ENCODE data around the gene ATAD5.
A peak's percentile ranks its signal among the peaks of the same experiment; 100 is the strongest.

Gene ATAD5

GRCh38 chr17:30840771-30841170 is 9.0 kb downstream of the ATAD5 start:
- no peak overlapping the region; the same call in 1 of the 2 replicates for H3K4me3 ChIP-seq (replicated peaks; ENCODE audit: insufficient read depth, low read length)
- H3K27me3 ChIP-seq (ENCODE audit: insufficient read depth, poor library complexity, severe bottlenecking), result no peaks in the 10 kb centered on the region
- no peak for TF ChIP-seq POLR2AphosphoS5 (IDR thresholded peaks at IDR 0.05; ENCODE audit: low read depth)
- TF ChIP-seq CTCF (IDR thresholded peaks at IDR 0.05; ENCODE audit: insufficient read depth, low read length), result no peak
- TF ChIP-seq REST (IDR thresholded peaks at IDR 0.05; ENCODE audit: insufficient replicate concordance, low read depth), result no peak
- TF ChIP-seq GABPA (IDR thresholded peaks at IDR 0.05; ENCODE audit: low read depth), result no peak
- TF ChIP-seq SPI1 (IDR thresholded peaks at IDR 0.05; ENCODE audit: borderline replicate concordance, low read depth), result peak; percentile 69; the same call in 1 of the 2 replicates
- peak overlapping the region; percentile 67 for H3K27ac ChIP-seq (replicated peaks)
- peak in 1 of 2 experiments; percentile 41 for DNase-seq (ENCODE audit: low read depth in 1 of 2, low spot score in 1 of 2)

GRCh38 chr17:30848021-30848420 is 16.3 kb downstream of the ATAD5 start:
- Histone ChIP-seq H3K4me3 (replicated peaks; ENCODE audit: insufficient read depth, low read length) (no peak overlapping the region), H3K27me3 (ENCODE audit: insufficient read depth, poor library complexity, severe bottlenecking) (no peaks in the 10 kb centered on the region), H3K27ac (replicated peaks) (no peak overlapping the region)
- DNase-seq (ENCODE audit: low read depth in 1 of 2, low spot score in 1 of 2), result no peak
- TF ChIP-seq GABPA (IDR thresholded peaks at IDR 0.05; ENCODE audit: low read depth) (no peak), CTCF (IDR thresholded peaks at IDR 0.05; ENCODE audit: insufficient read depth, low read length) (no peak), POLR2AphosphoS5 (IDR thresholded peaks at IDR 0.05; ENCODE audit: low read depth) (no peak), SPI1 (IDR thresholded peaks at IDR 0.05; ENCODE audit: borderline replicate concordance, low read depth) (no peak), REST (IDR thresholded peaks at IDR 0.05; ENCODE audit: insufficient replicate concordance, low read depth) (no peak)

- DNase-seq (ENCODE audit: low read depth in 1 of 2, low spot score in 1 of 2), result no peak
- H3K4me3 ChIP-seq (replicated peaks; ENCODE audit: insufficient read depth, low read length), result no peak overlapping the region
- TF ChIP-seq REST (IDR thresholded peaks at IDR 0.05; ENCODE audit: insufficient replicate concordance, low read depth) (no peak), POLR2AphosphoS5 (IDR thresholded peaks at IDR 0.05; ENCODE audit: low read depth) (no peak), CTCF (IDR thresholded peaks at IDR 0.05; ENCODE audit: insufficient read depth, low read length) (no peak), SPI1 (IDR thresholded peaks at IDR 0.05; ENCODE audit: borderline replicate concordance, low read depth) (no peak), GABPA (IDR thresholded peaks at IDR 0.05; ENCODE audit: low read depth) (no peak)
Measured at GRCh38 chr17:30854146-30854545, 22.4 kb downstream of the ATAD5 start.

More at GRCh38 chr17:30854146-30854545, 22.4 kb downstream of the ATAD5 start:
- Histone ChIP-seq H3K27ac (replicated peaks) (no peak overlapping the region), H3K27me3 (ENCODE audit: insufficient read depth, poor library complexity, severe bottlenecking) (no peaks in the 10 kb centered on the region)

All from HL-60 (cell line).